Astrocyte (in vitro differentiated cells and primary cell): ENCODE results near the gene TBC1D2.

ENCODE experiments used
- CTCF ChIP-seq: IDR thresholded peaks from 2 replicates; pipeline ENCODE4 v1.5.1; 2011; ENCODE audit warnings: low read depth, mild to moderate bottlenecking, inconsistent platforms, low read length, moderate library complexity; ENCODE audit not compliant: insufficient read depth
- EZH2 ChIP-seq: IDR thresholded peaks from 2 replicates; pipeline ENCODE4 v1.6.1; 2012; ENCODE audit warnings: mild to moderate bottlenecking, low read length, inconsistent platforms; ENCODE audit not compliant: insufficient read depth

- TF ChIP-seq CTCF (no peak), EZH2 (no peak)
These were observed 35.0 kb upstream of the TBC1D2 start for GRCh38 chr9:98290411-98290810.
